Peyer's patch (tissue), 4 donors: ENCODE results near the gene NKX6-1. TPM values are rescaled to one million over a fixed set of nuclear protein-coding genes. Genes with fewer than 3 reads are reported as not detected.
A peak's percentile ranks its signal among the peaks of the same experiment; 100 is the strongest.

Experiments used
- DNase-seq, 3 donors: peaks; one replicate each; pipeline ENCODE4 v3.0.0-alpha.2; 2017 to 2019
- H3K27ac ChIP-seq, 4 donors: fragments of 200-600 bp; sonication (generic); one replicate each; pipeline ENCODE4 v1.5.1; 2016 to 2019
- H3K27me3 ChIP-seq, 2 donors: fragments of 200-600 bp; sonication (generic); one replicate each; pipeline ENCODE4 v1.5.1; 2019
- H3K36me3 ChIP-seq, 3 donors: fragments of 200-600 bp; sonication (generic); one replicate each; pipeline ENCODE4 v1.5.1; 2016 to 2019
- H3K4me1 ChIP-seq, 4 donors: fragments of 200-600 bp; sonication (generic); one replicate each; pipeline ENCODE4 v1.5.1; 2016 to 2019
- H3K4me3 ChIP-seq, 4 donors: fragments of 200-600 bp; sonication (generic); 1 replicate in 3 of 4; 2 replicates in 1 of 4; pipeline ENCODE4 v1.5.1; 2016 to 2019; ENCODE audit warnings: mild to moderate bottlenecking in 1 of 4
- H3K9me3 ChIP-seq, 4 donors: fragments of 200-600 bp; sonication (generic); one replicate each; pipeline ENCODE4 v1.5.1; 2016 to 2019; ENCODE audit warnings: mild to moderate bottlenecking in 1 of 4
- CTCF ChIP-seq, 6 experiments: fragments of 450-650 bp in 4 of 6; fragments of 200-600 bp in 2 of 6; sonication (generic) in 1 of 6; IDR thresholded peaks; one replicate each; pipeline ENCODE4 v1.5.1; 2017 to 2019; ENCODE audit warnings: antibody characterized with exemption in 6 of 6, mild to moderate bottlenecking in 3 of 6, moderate library complexity in 1 of 6
- POLR2A ChIP-seq, 2 donors: fragments of 450-650 bp; IDR thresholded peaks; one replicate each; pipeline ENCODE4 v1.5.1; 2017; ENCODE audit warnings: antibody characterized with exemption in 2 of 2, mild to moderate bottlenecking in 2 of 2, moderate library complexity in 2 of 2
- total RNA-seq, 4 donors: library from RNA; depleted of rRNA; stranded (reverse); fragments of >200 nt; gene quantifications; one replicate each; pipeline ENCODE4 v1.1.0, GENCODE V29; 2016

The NKX6-1 gene
- total RNA-seq, 4 donors from 2014 or later = not detected

- TF ChIP-seq CTCF (IDR thresholded peaks at IDR 0.05) = no peak
- TF ChIP-seq POLR2A (IDR thresholded peaks at IDR 0.05) = no peak
- no peak overlapping the region for H3K4me3 ChIP-seq
- H3K4me1 ChIP-seq = peaks cover 0 to 23% (median 4%) of the 10 kb centered on the region in 4 donors
- peaks cover 0 to 1% (median 0%) of the 10 kb centered on the region in 4 donors for H3K9me3 ChIP-seq
- H3K27ac ChIP-seq = no peak overlapping the region
- peaks cover 0 to 59% of the 10 kb centered on the region in 2 donors for H3K27me3 ChIP-seq
- no peaks in the 10 kb centered on the region for H3K36me3 ChIP-seq
- no peak for DNase-seq
Observed at GRCh38 chr4:84502333-84502954, 3.4 kb upstream of the NKX6-1 start.

- Histone ChIP-seq H3K27me3 (peaks cover 0 to 66% of the 10 kb centered on the region in 2 donors), H3K27ac (no peak overlapping the region), H3K4me1 (peaks cover 0 to 29% (median 6%) of the 10 kb centered on the region in 4 donors), H3K36me3 (no peaks in the 10 kb centered on the region), H3K4me3 (no peak overlapping the region), H3K9me3 (peaks cover 0 to 5% (median 0%) of the 10 kb centered on the region in 4 donors)
- DNase-seq = no peak
- TF ChIP-seq POLR2A (IDR thresholded peaks at IDR 0.05) (no peak), CTCF (IDR thresholded peaks at IDR 0.05) (no peak)
Observed at GRCh38 chr4:84501721-84502267, 2.7 kb upstream of the NKX6-1 start.

GRCh38 chr4:84501202-84501503 is 2.1 kb upstream of the NKX6-1 start:
- Histone ChIP-seq H3K36me3 (no peaks in the 10 kb centered on the region), H3K27ac (no peak overlapping the region), H3K9me3 (peaks cover 0 to 5% (median 0%) of the 10 kb centered on the region in 4 donors), H3K27me3 (peaks cover 0 to 72% of the 10 kb centered on the region in 2 donors), H3K4me1 (peaks cover 0 to 33% (median 6%) of the 10 kb centered on the region in 4 donors), H3K4me3 (no peak overlapping the region)
- no peak for DNase-seq
- no peak for TF ChIP-seq CTCF (IDR thresholded peaks at IDR 0.05)
- no peak for TF ChIP-seq POLR2A (IDR thresholded peaks at IDR 0.05)

DNA sequence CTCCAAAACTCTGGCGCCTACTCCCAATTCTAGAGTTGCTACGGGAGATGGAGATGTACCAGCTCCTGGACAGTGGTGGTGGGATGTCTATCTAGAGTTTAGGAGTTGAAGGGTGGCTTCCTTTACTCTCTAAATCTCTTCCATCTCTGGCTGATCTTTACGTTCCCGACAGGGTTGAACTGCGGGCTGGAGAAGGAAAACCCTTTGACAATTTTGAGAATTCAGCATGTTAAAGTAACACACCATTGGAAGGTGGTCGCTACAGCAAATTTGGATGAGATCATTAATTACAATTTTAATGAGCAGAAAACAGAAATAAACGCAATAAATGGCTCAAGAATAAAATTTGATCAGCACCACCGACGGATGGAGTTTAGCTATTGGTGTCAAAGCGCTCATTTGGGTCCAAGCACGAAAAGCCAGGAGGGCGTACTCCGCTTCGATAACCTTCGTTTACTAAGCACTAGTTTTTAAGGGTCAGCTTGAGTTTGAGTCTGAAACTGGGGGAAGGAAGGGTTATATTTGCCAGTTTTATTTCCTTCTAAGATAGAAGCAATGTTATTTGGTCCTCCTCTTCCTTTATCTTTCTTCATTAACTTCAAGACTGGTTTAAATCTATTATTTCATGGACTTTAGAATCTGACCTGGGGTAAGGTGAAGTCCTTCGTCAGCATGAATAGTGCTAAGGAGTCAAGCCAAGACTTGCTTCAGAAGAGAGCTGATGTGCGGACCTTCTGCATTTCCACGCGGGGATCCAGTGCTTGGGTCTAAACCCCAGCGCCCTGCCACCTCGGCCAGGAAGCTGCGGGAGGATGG is 1.5 kb upstream of the NKX6-1 start:
- Histone ChIP-seq H3K4me3 (no peak overlapping the region), H3K27ac (no peak overlapping the region), H3K27me3 (peaks cover 0 to 78% of the 10 kb centered on the region in 2 donors), H3K36me3 (no peaks in the 10 kb centered on the region), H3K9me3 (peaks cover 0 to 5% (median 0%) of the 10 kb centered on the region in 4 donors), H3K4me1 (peaks cover 0 to 33% (median 6%) of the 10 kb centered on the region in 4 donors)
- DNase-seq = no peak
- TF ChIP-seq CTCF (IDR thresholded peaks at IDR 0.05) (no peak), POLR2A (IDR thresholded peaks at IDR 0.05) (no peak)

DNA sequence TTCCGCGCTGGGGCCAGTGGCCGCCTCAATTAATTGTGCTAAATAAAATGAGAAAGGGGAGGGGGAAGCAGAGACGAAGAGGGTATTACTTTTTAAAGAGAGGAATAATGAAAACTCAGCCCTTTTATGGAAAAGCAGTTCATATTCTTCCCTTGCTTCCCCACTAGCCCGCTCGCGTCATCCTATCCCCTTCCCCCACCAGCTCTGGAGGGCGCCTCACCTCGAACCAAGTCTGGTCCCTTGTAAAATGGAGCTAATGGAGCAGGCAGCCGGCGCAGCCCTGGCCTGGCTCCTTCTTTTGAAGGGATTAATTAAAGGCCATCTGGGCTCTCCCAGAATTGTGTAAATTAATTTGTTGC is 511 bp upstream of the NKX6-1 start:
- TF ChIP-seq POLR2A (IDR thresholded peaks at IDR 0.05) (no peak), CTCF (IDR thresholded peaks at IDR 0.05) (no peak)
- no peak overlapping the region for H3K27ac ChIP-seq
- peaks cover 0 to 88% of the 10 kb centered on the region in 2 donors for H3K27me3 ChIP-seq

More for the DNA sequence above, 511 bp upstream of the NKX6-1 start:
- peaks cover 0 to 33% (median 6%) of the 10 kb centered on the region in 4 donors for H3K4me1 ChIP-seq
- no peaks in the 10 kb centered on the region for H3K36me3 ChIP-seq
- no peak for DNase-seq
- H3K4me3 ChIP-seq = peak overlapping the region in 3 of 4 donors; percentile 30 to 44 (median 42)
- H3K9me3 ChIP-seq = peaks cover 0 to 5% (median 0%) of the 10 kb centered on the region in 4 donors
